Mucosa of descending colon (tissue), 3 donors: ENCODE results near the gene ARHGAP12. TPM values are rescaled to one million over a fixed set of nuclear protein-coding genes. Genes with fewer than 3 reads are reported as not detected.
A peak's percentile ranks its signal among the peaks of the same experiment; 100 is the strongest.

ENCODE experiments used
- ATAC-seq: fragments of 200-7000 bp; cut with Tn5 transposase; one replicate; pipeline ENCODE4 v1.9.1; 2020; ENCODE audit warnings: mild to moderate bottlenecking, moderate library complexity
- DNase-seq, 3 donors: peaks; one replicate each; pipeline ENCODE4 v3.0.0-alpha.2; 2020
- H3K36me3 ChIP-seq: fragments of 200-600 bp; one replicate; pipeline ENCODE4 v1.8.0; 2021; ENCODE audit warnings: low read depth, mild to moderate bottlenecking
- H3K4me1 ChIP-seq: fragments of 200-600 bp; one replicate; pipeline ENCODE4 v1.8.0; 2021; ENCODE audit warnings: low read depth, mild to moderate bottlenecking
- H3K4me3 ChIP-seq: fragments of 200-600 bp; one replicate; pipeline ENCODE4 v1.8.0; 2021; ENCODE audit warnings: mild to moderate bottlenecking
- H3K9me3 ChIP-seq: fragments of 200-600 bp; one replicate; pipeline ENCODE4 v1.8.0; 2021; ENCODE audit warnings: mild to moderate bottlenecking
- intact Hi-C, 2 donors: fragments of 100-400 bp; cut with DNase I in 1 of 2; cut with micrococcal nuclease in 1 of 2; formaldehyde crosslinking; loops; one replicate each; pipeline versions ENCODE4 v1.11.0 to v1.11.1; 2022; cut with DNase I, micrococcal nuclease
- total RNA-seq, 3 donors: library from RNA; stranded (reverse); fragmentation: NEBNext Ultra II Directional in 2 of 3; extraction: Animal tissue kit (Norgen Biotek cat#: 25700) in 2 of 3; gene quantifications; one replicate each; pipeline versions ENCODE4 v1.2.1 to v1.2.4, GENCODE V29; 2021 to 2023
- TF ChIP-seq, protein P1 (sequence below): fragments of 200-600 bp; IDR thresholded peaks from one replicate; pipeline ENCODE4 v1.8.0; 2022; ENCODE audit warnings: antibody characterized with exemption, mild to moderate bottlenecking
- donor health status: DM: no; HTN: no; CAD: no; lungs with moderate emphysema.
- donor health status: DM: no; HTN: no; CAD: no.
- donor health status: DM: no; HTN: yes; CAD: no.

Gene ARHGAP12
- total RNA-seq, 3 donors from 2014 or later, result 37.2 to 44.4 (median 44.3) TPM

DNA sequence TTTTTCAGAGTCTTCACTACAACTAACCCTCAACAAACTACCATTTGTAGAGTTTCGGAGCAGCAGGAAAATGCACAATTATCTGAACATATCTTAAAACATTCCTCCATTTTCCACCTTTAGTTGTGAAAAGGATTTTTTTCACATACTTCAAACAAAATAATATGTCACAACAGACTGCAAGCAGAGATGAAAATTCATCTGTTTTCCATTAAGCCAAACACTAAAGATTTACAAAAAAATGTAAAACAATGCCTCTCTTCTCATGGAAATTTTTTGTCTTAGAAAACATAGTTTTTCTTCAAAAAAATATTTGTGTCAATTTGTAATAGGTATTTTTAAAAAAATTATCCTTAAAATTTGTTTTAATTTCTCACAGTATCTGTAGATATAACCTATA, 98.9 kb downstream of the ARHGAP12 start:
- no peaks in the 10 kb centered on the region for H3K9me3 ChIP-seq
- no peaks in the 10 kb centered on the region for H3K4me1 ChIP-seq
- TF ChIP-seq, protein P1, sequence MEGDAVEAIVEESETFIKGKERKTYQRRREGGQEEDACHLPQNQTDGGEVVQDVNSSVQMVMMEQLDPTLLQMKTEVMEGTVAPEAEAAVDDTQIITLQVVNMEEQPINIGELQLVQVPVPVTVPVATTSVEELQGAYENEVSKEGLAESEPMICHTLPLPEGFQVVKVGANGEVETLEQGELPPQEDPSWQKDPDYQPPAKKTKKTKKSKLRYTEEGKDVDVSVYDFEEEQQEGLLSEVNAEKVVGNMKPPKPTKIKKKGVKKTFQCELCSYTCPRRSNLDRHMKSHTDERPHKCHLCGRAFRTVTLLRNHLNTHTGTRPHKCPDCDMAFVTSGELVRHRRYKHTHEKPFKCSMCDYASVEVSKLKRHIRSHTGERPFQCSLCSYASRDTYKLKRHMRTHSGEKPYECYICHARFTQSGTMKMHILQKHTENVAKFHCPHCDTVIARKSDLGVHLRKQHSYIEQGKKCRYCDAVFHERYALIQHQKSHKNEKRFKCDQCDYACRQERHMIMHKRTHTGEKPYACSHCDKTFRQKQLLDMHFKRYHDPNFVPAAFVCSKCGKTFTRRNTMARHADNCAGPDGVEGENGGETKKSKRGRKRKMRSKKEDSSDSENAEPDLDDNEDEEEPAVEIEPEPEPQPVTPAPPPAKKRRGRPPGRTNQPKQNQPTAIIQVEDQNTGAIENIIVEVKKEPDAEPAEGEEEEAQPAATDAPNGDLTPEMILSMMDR, result no peak
- ATAC-seq (no peak), DNase-seq (no peak)
- no peak overlapping the region for H3K4me3 ChIP-seq
- intact Hi-C loops, result no loop called here
- H3K36me3 ChIP-seq, result no peaks in the 10 kb centered on the region

- no peaks in the 10 kb centered on the region for H3K36me3 ChIP-seq
- intact Hi-C loops, result no loop called here
Observed at GRCh38 chr10:31823358-31823757, 105.3 kb downstream of the ARHGAP12 start.

DNA sequence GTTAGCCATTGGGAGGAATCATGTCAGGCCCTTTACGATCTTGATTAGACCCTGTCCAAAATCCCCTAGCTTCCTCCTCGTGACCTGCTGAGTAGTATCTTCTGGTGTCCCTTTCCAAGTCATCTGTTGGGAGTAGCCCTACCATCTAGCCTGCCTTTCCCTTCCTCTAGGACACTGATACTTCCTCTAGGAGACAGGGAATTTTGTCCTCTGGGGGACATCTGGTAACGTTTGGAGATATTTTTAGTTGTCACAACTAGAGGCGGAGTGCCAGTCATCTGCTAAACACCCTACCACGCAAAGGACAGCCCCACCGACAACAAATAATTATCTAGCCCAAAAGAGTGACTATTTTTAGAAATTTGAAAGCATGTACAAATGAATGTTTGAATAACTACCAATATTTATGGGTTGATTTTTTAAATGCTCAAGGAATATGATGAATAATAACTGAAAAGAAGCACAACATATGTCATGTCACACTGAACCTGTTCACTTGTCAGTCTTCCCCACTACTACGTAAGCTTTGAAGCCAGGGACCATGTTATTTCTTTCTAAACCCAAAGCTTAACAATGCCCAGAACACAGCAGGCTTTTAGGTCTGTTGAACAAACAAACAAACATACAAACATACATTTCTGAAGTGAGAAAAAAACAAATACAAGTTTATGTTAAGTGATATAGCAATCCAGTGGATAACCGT, 105.9 kb downstream of the ARHGAP12 start:
- peaks cover 6% of the 10 kb centered on the region for H3K4me1 ChIP-seq
- H3K4me3 ChIP-seq, result no peak overlapping the region
- DNase-seq (no peak), ATAC-seq (no peak)
- H3K36me3 ChIP-seq, result no peaks in the 10 kb centered on the region
- no peaks in the 10 kb centered on the region for H3K9me3 ChIP-seq
- TF ChIP-seq, protein P1, result no peak
- intact Hi-C loops, result no loop called here

More at GRCh38 chr10:31823358-31823757, 105.3 kb downstream of the ARHGAP12 start:
- TF ChIP-seq, protein P1, result no peak
- Histone ChIP-seq H3K4me3 (no peak overlapping the region), H3K9me3 (no peaks in the 10 kb centered on the region), H3K4me1 (peaks cover 6% of the 10 kb centered on the region)
- ATAC-seq (no peak), DNase-seq (no peak)

GRCh38 chr10:31822150-31822549, 106.5 kb downstream of the ARHGAP12 start:
- ATAC-seq, result no peak
- Histone ChIP-seq H3K4me1 (peaks cover 6% of the 10 kb centered on the region), H3K9me3 (no peaks in the 10 kb centered on the region), H3K36me3 (no peaks in the 10 kb centered on the region), H3K4me3 (no peak overlapping the region)
- TF ChIP-seq, protein P1, result no peak
- DNase-seq, result no peak
- intact Hi-C loops, result no loop called here

DNA sequence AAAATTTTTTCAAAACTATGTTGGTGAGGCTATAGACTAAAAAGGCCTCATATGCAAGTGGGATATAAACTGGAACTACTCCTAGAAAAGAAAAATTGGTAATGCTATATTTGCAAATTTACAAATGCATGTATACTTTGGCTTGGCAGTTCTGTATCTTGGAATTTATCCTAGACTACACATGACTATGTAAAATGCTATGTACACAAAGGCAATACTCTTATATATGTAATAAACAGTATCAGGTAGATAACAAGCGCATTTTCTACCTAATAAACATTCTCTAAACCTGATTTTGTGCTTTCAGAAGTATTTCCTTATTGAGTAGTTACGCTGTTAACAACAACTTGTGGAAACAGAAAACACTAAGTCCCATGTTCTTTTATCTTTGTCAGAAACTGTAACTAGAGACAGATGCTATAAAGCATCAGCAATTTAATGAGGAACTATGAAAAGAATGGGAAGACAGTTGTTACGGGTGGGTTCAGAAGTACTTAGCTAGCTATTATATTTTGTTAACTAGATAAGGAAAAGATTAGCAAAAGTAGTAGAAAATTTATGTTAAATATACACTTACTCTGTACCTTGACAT, 107.8 kb downstream of the ARHGAP12 start:
- DNase-seq (no peak), ATAC-seq (peak; percentile 86)
- Histone ChIP-seq H3K36me3 (no peaks in the 10 kb centered on the region), H3K9me3 (no peaks in the 10 kb centered on the region), H3K4me1 (peaks cover 6% of the 10 kb centered on the region), H3K4me3 (no peak overlapping the region)
- intact Hi-C loops, result no loop called here
- TF ChIP-seq, protein P1, result no peak
